Measurements from ENCODE around the gene GTF2H3. TPM values are rescaled to one million over a fixed set of nuclear protein-coding genes. Genes with fewer than 3 reads are reported as not detected.

The GTF2H3 gene
- 22.4 and 39.6 TPM in 2 replicates for polyA plus RNA-seq (2012; rRNA removed)
- 40.4 and 41.3 TPM in 2 replicates for polyA plus RNA-seq (2012; cell fraction: cytosol; rRNA removed)
- 14.8 and 31.8 TPM in 2 replicates for polyA plus RNA-seq (2012; cell fraction: nucleus; rRNA removed)

DNA sequence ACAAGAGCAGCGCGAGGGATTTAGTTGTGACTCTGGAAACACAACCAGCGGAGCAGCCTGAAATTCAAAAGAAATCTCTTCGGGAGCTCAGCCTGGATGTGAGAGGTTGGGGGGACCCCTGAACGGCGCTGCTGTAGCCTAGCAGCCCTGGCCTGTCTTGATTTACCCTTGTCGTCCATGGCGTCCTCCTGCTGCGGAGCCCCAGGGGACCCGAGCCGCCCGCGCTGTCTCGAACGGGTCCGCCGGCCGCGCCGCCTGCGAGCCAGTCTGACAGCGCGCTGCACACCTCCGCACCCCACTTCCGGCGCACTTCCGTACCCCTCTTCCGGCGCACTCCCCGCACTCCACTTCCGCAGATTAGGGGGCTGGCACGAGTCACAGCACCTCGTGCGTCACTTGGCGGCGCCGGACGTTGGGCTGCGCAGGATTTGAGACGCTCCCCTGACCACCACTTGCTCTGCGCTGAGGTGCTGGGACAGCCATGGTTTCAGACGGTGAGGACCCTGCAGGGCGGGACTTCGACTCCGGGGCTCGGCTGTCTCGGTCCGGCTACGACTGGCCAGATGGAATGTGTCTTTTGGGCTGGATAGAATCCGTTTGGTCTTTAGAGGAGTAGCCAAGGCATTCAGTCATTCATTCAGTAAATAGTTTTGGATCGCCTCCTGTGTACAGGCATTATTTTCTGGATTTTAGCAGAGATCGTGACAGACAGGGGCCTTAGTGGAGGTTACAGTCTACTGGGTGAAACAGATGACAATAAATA, at the start of gene GTF2H3, which contains the start of gene EIF2B1:
Gene GTF2H3 (plus strand): TSS at position 451 of the 763 bp plus-strand sequence. CDS start 31 bp downstream, at position 482.
Gene EIF2B1 (minus strand): TSS at position 308 of the 763 bp plus-strand sequence. CDS start 129 bp downstream, at position 179.
- POLR2A ChIA-PET = interaction anchor here (0.8 to 1.5 kb wide), 2 partner anchors 401 to 628 kb away, joined by 3 to 4 read pairs; partner anchors contain the start of gene MPHOSPH9
- Histone ChIP-seq H3K9me3 (no peaks in the 10 kb centered on the region), H4K20me1 (ENCODE audit: insufficient read depth) (no peaks in the 10 kb centered on the region), H3K4me3 (ENCODE audit: low read depth in 2 of 2, low read length in 1 of 2) (peak within 1 kb of the TSS; percentile 86 to 98), H3F3A (replicated peaks; ENCODE audit: insufficient read depth) (no peaks in the 10 kb centered on the region), H3K9me2 (no peaks in the 10 kb centered on the region), H3K27me3 (ENCODE audit: insufficient read depth) (no peaks in the 10 kb centered on the region), H3K27ac (ENCODE audit: low read depth in 2 of 2, low read length in 1 of 2) (peak within 1 kb of the TSS; percentile 77 to 80), H3K36me3 (replicated peaks in 1 of 2; ENCODE audit: control insufficient read depth in 1 of 2, insufficient read depth in 2 of 2, low read length in 1 of 2) (peaks cover 23 to 29% of the 10 kb centered on the region in 2 experiments), H3K4me1 (ENCODE audit: control insufficient read depth in 1 of 2, insufficient read depth in 2 of 2, low read depth in 1 of 2, low read length in 1 of 2) (peaks cover 4 to 9% of the 10 kb centered on the region in 2 experiments; a peak in 3 of 4 replicates), H3K9ac (peak within 1 kb of the TSS; percentile 97), H2AFZ (ENCODE audit: low read depth) (peak within 1 kb of the TSS; percentile 86; the same call in 1 of the 2 replicates), H3K4me2 (peak within 1 kb of the TSS; percentile 88), H3K79me2 (ENCODE audit: insufficient read depth) (peaks cover 79% of the 10 kb centered on the region)
- peak; percentile 97 for DNase-seq
- CTCF ChIA-PET = interaction anchor here (0.7 to 0.9 kb wide), 2 partner anchors 38 to 158 kb away, joined by 3 read pairs; partner anchors contain the start of gene TCTN2
- WGBS (ENCODE audit: low lambda C conversion rate) = 0% methylated on average over 12 of the region's 52 CpGs
- TF ChIP-seq ELF1 (IDR thresholded peaks at IDR 0.05) (peak; percentile 98), CTCF (IDR thresholded peaks at IDR 0.05) (no peak), NRF1 (IDR thresholded peaks at IDR 0.05; ENCODE audit: low read depth, low read length) (peak; percentile 44; the same call in 1 of the 2 replicates), RFX5 (IDR thresholded peaks at IDR 0.05; ENCODE audit: low read length) (no peak), POLR2AphosphoS5 (IDR thresholded peaks at IDR 0.05; ENCODE audit: low read depth, low read length) (peak; percentile 99), MXI1 (IDR thresholded peaks at IDR 0.05; ENCODE audit: low read depth, low read length) (peak; percentile 99), IRF3 (IDR thresholded peaks at IDR 0.05; ENCODE audit: low read depth, low read length) (no peak), YY1 (IDR thresholded peaks at IDR 0.05; ENCODE audit: low read depth) (peak; percentile 82), NFIC (IDR thresholded peaks at IDR 0.05; ENCODE audit: borderline replicate concordance) (peak; percentile 18; the same call in 1 of the 2 replicates), TEAD4 (IDR thresholded peaks at IDR 0.05; ENCODE audit: borderline replicate concordance, insufficient read depth) (no peak), RCOR1 (IDR thresholded peaks at IDR 0.05; ENCODE audit: low read length) (no peak), GABPA (IDR thresholded peaks at IDR 0.05; ENCODE audit: low read depth) (peak; percentile 100), RXRA (IDR thresholded peaks at IDR 0.05; ENCODE audit: borderline replicate concordance, low read depth) (no peak), FOSL2 (IDR thresholded peaks at IDR 0.05; ENCODE audit: borderline replicate concordance, low read depth) (no peak), FOXJ3 (CRISPR knock-in tag; IDR thresholded peaks at IDR 0.05) (peak; percentile 85), GATA2 (CRISPR knock-in tag; IDR thresholded peaks at IDR 0.05) (no peak), EP300 (IDR thresholded peaks at IDR 0.05; ENCODE audit: borderline replicate concordance in 1 of 2, low read depth in 1 of 2, low read length in 1 of 2) (no peak), TCF12 (IDR thresholded peaks at IDR 0.05) (peak; percentile 25; the same call in 1 of the 2 replicates), FOXM1 (IDR thresholded peaks at IDR 0.05; ENCODE audit: low read depth) (no peak), JUND (IDR thresholded peaks at IDR 0.05) (no peak), PBX3 (IDR thresholded peaks at IDR 0.05) (no peak)
- TF ChIP-seq, protein P1, sequence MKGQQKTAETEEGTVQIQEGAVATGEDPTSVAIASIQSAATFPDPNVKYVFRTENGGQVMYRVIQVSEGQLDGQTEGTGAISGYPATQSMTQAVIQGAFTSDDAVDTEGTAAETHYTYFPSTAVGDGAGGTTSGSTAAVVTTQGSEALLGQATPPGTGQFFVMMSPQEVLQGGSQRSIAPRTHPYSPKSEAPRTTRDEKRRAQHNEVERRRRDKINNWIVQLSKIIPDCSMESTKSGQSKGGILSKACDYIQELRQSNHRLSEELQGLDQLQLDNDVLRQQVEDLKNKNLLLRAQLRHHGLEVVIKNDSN (IDR thresholded peaks at IDR 0.05; ENCODE audit: borderline replicate concordance, low read depth) = no peak
- TF ChIP-seq, protein P2, sequence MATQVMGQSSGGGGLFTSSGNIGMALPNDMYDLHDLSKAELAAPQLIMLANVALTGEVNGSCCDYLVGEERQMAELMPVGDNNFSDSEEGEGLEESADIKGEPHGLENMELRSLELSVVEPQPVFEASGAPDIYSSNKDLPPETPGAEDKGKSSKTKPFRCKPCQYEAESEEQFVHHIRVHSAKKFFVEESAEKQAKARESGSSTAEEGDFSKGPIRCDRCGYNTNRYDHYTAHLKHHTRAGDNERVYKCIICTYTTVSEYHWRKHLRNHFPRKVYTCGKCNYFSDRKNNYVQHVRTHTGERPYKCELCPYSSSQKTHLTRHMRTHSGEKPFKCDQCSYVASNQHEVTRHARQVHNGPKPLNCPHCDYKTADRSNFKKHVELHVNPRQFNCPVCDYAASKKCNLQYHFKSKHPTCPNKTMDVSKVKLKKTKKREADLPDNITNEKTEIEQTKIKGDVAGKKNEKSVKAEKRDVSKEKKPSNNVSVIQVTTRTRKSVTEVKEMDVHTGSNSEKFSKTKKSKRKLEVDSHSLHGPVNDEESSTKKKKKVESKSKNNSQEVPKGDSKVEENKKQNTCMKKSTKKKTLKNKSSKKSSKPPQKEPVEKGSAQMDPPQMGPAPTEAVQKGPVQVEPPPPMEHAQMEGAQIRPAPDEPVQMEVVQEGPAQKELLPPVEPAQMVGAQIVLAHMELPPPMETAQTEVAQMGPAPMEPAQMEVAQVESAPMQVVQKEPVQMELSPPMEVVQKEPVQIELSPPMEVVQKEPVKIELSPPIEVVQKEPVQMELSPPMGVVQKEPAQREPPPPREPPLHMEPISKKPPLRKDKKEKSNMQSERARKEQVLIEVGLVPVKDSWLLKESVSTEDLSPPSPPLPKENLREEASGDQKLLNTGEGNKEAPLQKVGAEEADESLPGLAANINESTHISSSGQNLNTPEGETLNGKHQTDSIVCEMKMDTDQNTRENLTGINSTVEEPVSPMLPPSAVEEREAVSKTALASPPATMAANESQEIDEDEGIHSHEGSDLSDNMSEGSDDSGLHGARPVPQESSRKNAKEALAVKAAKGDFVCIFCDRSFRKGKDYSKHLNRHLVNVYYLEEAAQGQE (IDR thresholded peaks at IDR 0.05; ENCODE audit: low read depth, low read length) = peak; percentile 51; the same call in 1 of the 2 replicates
- TF ChIP-seq, protein P3, sequence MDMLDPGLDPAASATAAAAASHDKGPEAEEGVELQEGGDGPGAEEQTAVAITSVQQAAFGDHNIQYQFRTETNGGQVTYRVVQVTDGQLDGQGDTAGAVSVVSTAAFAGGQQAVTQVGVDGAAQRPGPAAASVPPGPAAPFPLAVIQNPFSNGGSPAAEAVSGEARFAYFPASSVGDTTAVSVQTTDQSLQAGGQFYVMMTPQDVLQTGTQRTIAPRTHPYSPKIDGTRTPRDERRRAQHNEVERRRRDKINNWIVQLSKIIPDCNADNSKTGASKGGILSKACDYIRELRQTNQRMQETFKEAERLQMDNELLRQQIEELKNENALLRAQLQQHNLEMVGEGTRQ (IDR thresholded peaks at IDR 0.05; ENCODE audit: borderline replicate concordance, low read depth, low read length) = no peak

Measured in SK-N-SH (cell line).